Upper lobe of left lung (tissue), 4 donors: ENCODE data around the gene RGS7.

Experiments
- POLR2A ChIP-seq, 4 donors: fragments of 450-650 bp; IDR thresholded peaks; one replicate each; pipeline ENCODE4 v1.5.1; 2016 to 2017; ENCODE audit warnings: antibody characterized with exemption in 4 of 4, mild to moderate bottlenecking in 2 of 4
- POLR2AphosphoS5 ChIP-seq, 2 donors: sonication (generic); formaldehyde crosslinking; IDR thresholded peaks; one replicate each; pipeline ENCODE4 v1.5.1; 2017; ENCODE audit warnings: antibody characterized with exemption in 2 of 2
- TF ChIP-seq, protein P1 (sequence below), 6 experiments: fragments of 450-650 bp in 4 of 6; fragments of 200-600 bp in 2 of 6; sonication (generic) in 2 of 6; IDR thresholded peaks; one replicate each; pipeline ENCODE4 v1.5.1; 2016 to 2019; ENCODE audit warnings: antibody characterized with exemption in 6 of 6

DNA sequence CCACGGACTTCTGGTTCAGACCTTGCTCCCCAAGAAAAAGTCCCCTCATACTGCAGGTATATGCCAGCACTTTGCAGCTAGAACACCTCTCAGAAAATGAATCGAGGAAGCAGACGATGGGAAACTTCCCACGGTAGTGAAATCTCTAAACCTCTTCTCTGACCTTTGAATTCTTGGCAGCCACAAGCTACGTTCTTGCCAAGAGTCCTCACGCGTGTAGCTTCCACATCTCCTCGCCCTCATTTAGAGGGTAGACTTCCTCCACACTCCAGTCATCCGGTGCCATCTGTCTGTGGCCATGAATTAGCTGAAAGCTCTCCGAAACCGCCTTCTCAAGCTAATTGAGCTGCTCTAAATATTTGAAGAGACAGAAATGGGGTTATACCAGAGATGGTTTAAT is 127.8 kb downstream of the RGS7 start:
- TF ChIP-seq POLR2A (IDR thresholded peaks at IDR 0.05), result no peak
- TF ChIP-seq, protein P1, sequence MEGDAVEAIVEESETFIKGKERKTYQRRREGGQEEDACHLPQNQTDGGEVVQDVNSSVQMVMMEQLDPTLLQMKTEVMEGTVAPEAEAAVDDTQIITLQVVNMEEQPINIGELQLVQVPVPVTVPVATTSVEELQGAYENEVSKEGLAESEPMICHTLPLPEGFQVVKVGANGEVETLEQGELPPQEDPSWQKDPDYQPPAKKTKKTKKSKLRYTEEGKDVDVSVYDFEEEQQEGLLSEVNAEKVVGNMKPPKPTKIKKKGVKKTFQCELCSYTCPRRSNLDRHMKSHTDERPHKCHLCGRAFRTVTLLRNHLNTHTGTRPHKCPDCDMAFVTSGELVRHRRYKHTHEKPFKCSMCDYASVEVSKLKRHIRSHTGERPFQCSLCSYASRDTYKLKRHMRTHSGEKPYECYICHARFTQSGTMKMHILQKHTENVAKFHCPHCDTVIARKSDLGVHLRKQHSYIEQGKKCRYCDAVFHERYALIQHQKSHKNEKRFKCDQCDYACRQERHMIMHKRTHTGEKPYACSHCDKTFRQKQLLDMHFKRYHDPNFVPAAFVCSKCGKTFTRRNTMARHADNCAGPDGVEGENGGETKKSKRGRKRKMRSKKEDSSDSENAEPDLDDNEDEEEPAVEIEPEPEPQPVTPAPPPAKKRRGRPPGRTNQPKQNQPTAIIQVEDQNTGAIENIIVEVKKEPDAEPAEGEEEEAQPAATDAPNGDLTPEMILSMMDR (IDR thresholded peaks at IDR 0.05), result no peak
- no peak for TF ChIP-seq POLR2AphosphoS5 (IDR thresholded peaks at IDR 0.05)
